GM18858 (cell line): ENCODE data around the gene ING1.
"Not testable (repeated sequence)": the region's sequence is repeated elsewhere in the genome, so short reads cannot be mapped to it uniquely, and the experiment has no call there.

Experiments used
- ATAC-seq: cut with Tn5 transposase; IDR thresholded peaks from one replicate; pipeline ENCODE4 v1.9.1; 2021; ENCODE audit not compliant: unreplicated experiment

Gene ING1

GRCh38 chr13:110714797-110715394 lies 1.4 kb downstream of the ING1 start:
- ATAC-seq, result no peak

- ATAC-seq, result peak; percentile 47
Measured at GRCh38 chr13:110715395-110716246, 2.1 kb downstream of the ING1 start.

- no peak for ATAC-seq
Measured at GRCh38 chr13:110716247-110716515, 2.7 kb downstream of the ING1 start.

- no peak for ATAC-seq
Measured at GRCh38 chr13:110719036-110719710, 5.7 kb downstream of the ING1 start.

GRCh38 chr13:110722971-110723370 lies 9.5 kb downstream of the ING1 start:
- ATAC-seq, result no peak

GRCh38 chr13:110723598-110723997 lies 10.1 kb downstream of the ING1 start:
- no peak for ATAC-seq

GRCh38 chr13:110726153-110726552 lies 12.7 kb downstream of the ING1 start:
- ATAC-seq, result not testable (repeated sequence)

GRCh38 chr13:110726726-110727125 lies 13.2 kb downstream of the ING1 start:
- no peak for ATAC-seq

GRCh38 chr13:110731072-110731471 lies 17.6 kb downstream of the ING1 start:
- ATAC-seq, result no peak

GRCh38 chr13:110734561-110734960 lies 21.1 kb downstream of the ING1 start:
- ATAC-seq, result no peak

- no peak for ATAC-seq
Measured at GRCh38 chr13:110737555-110737954, 24.1 kb downstream of the ING1 start.

GRCh38 chr13:110743687-110744086 lies 30.2 kb downstream of the ING1 start:
- no peak for ATAC-seq

- ATAC-seq, result no peak
Measured at GRCh38 chr13:110746438-110746837, 32.9 kb downstream of the ING1 start.

GRCh38 chr13:110748271-110748670 lies 34.8 kb downstream of the ING1 start:
- no peak for ATAC-seq

- ATAC-seq, result no peak
Measured at GRCh38 chr13:110756219-110756631, 42.7 kb downstream of the ING1 start.

- no peak for ATAC-seq
Measured at GRCh38 chr13:110757296-110757695, 43.8 kb downstream of the ING1 start.

- ATAC-seq, result no peak
Measured at GRCh38 chr13:110758195-110758805, 44.8 kb downstream of the ING1 start.

- ATAC-seq, result no peak
Measured at GRCh38 chr13:110759710-110760109, 46.2 kb downstream of the ING1 start.

- no peak for ATAC-seq
Measured at GRCh38 chr13:110760611-110761010, 47.1 kb downstream of the ING1 start.

- no peak for ATAC-seq
Measured at GRCh38 chr13:110766671-110767430, 53.4 kb downstream of the ING1 start.

- ATAC-seq, result no peak
Measured at GRCh38 chr13:110767476-110767875, 54.0 kb downstream of the ING1 start.
